GM19467 (cell line): Measurements from ENCODE around the gene TRPV6.

Source experiments
- ATAC-seq: cut with Tn5 transposase; IDR thresholded peaks from one replicate; pipeline ENCODE4 v1.9.1; 2021; ENCODE audit warnings: mild to moderate bottlenecking, moderate library complexity; ENCODE audit not compliant: unreplicated experiment

The TRPV6 gene

GRCh38 chr7:142908921-142909890 lies 23.7 kb upstream of the TRPV6 start:
- ATAC-seq = no peak

GRCh38 chr7:142908290-142908689 lies 22.7 kb upstream of the TRPV6 start:
- no peak for ATAC-seq

GRCh38 chr7:142906643-142907042 lies 21.1 kb upstream of the TRPV6 start:
- no peak for ATAC-seq

GRCh38 chr7:142905759-142906158 lies 20.2 kb upstream of the TRPV6 start:
- no peak for ATAC-seq

GRCh38 chr7:142904128-142904527 lies 18.6 kb upstream of the TRPV6 start:
- ATAC-seq = no peak

GRCh38 chr7:142901426-142902259 lies 16.1 kb upstream of the TRPV6 start:
- ATAC-seq = no peak

GRCh38 chr7:142899661-142900060 lies 14.1 kb upstream of the TRPV6 start:
- no peak for ATAC-seq

GRCh38 chr7:142898377-142899170 lies 13.0 kb upstream of the TRPV6 start:
- ATAC-seq = no peak

GRCh38 chr7:142897691-142898090 lies 12.1 kb upstream of the TRPV6 start:
- ATAC-seq = no peak

GRCh38 chr7:142896741-142897379 lies 11.3 kb upstream of the TRPV6 start:
- no peak for ATAC-seq

GRCh38 chr7:142896151-142896550 lies 10.6 kb upstream of the TRPV6 start:
- no peak for ATAC-seq

GRCh38 chr7:142894985-142895593 lies 9.5 kb upstream of the TRPV6 start:
- ATAC-seq = no peak

GRCh38 chr7:142894112-142894984 lies 8.8 kb upstream of the TRPV6 start:
- no peak for ATAC-seq

GRCh38 chr7:142892951-142893350 lies 7.4 kb upstream of the TRPV6 start:
- no peak for ATAC-seq

GRCh38 chr7:142891490-142892082 lies 6.0 kb upstream of the TRPV6 start:
- no peak for ATAC-seq

GRCh38 chr7:142890874-142891485 lies 5.4 kb upstream of the TRPV6 start:
- no peak for ATAC-seq

GRCh38 chr7:142889816-142890215 lies 4.3 kb upstream of the TRPV6 start:
- ATAC-seq = no peak

GRCh38 chr7:142887282-142888015 lies 1.9 kb upstream of the TRPV6 start:
- ATAC-seq = no peak
